Measurements from ENCODE around the gene AIM2.

GRCh38 chr1:159056069-159056698 lies 20.4 kb downstream of the AIM2 start:
- no peak for TF ChIP-seq POLR2A (IDR thresholded peaks at IDR 0.05)
- TF ChIP-seq, protein P1, sequence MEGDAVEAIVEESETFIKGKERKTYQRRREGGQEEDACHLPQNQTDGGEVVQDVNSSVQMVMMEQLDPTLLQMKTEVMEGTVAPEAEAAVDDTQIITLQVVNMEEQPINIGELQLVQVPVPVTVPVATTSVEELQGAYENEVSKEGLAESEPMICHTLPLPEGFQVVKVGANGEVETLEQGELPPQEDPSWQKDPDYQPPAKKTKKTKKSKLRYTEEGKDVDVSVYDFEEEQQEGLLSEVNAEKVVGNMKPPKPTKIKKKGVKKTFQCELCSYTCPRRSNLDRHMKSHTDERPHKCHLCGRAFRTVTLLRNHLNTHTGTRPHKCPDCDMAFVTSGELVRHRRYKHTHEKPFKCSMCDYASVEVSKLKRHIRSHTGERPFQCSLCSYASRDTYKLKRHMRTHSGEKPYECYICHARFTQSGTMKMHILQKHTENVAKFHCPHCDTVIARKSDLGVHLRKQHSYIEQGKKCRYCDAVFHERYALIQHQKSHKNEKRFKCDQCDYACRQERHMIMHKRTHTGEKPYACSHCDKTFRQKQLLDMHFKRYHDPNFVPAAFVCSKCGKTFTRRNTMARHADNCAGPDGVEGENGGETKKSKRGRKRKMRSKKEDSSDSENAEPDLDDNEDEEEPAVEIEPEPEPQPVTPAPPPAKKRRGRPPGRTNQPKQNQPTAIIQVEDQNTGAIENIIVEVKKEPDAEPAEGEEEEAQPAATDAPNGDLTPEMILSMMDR (IDR thresholded peaks at IDR 0.05) = no peak
